ENCODE data around the gene ZSCAN12. TPM values are rescaled to one million over a fixed set of nuclear protein-coding genes. Genes with fewer than 3 reads are reported as not detected.
"Not testable (repeated sequence)": the region's sequence is repeated elsewhere in the genome, so short reads cannot be mapped to it uniquely, and the experiment has no call there.

The ZSCAN12 gene
- total RNA-seq, 4 donors from 2014 or later = 1.2 to 3.2 (median 2.3) TPM

DNA sequence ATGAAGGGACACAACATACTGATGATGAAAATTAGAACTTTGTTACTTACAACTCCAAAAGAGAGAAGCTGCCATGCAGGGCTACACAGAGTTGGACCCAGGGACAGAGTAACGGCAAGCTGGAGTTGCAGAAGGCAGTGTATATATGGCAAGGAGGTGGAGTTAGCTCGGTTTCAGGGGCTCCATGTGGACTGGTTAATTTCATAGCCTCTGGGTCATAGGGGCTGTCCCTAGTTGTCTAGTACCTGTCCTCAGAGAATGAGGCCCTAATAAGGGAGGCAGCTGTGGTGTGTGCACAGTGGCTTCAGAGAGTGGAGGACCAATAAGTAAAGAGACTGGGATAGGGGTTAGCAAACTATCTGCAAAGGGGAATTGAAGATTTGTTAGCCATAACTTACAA is 7.9 kb upstream of the ZSCAN12 start:
- WGBS = 55% methylated on average over 2 of the region's 2 CpGs
- DNase-seq (ENCODE audit: low spot score in 2 of 2) = no peak

DNA sequence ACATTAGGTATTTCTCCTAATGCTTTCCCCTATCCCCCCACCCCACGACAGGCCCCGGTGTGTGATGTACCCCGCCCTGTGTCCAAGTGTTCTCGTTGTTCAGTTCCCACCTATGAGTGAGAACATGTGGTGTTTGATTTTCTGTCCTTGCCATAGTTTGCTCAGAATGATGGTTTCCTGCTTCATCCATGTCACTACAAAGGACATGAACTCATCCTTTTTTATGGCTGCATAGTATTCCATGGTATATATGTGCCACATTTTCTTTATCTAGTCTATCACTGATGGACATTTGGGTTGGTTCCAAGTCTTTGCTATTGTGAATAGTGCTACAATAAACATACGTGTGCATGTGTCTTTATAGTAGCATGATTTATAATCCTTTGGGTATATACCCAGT is 4.4 kb upstream of the ZSCAN12 start:
- H3K27ac ChIP-seq; DNase-seq (ENCODE audit: low spot score in 2 of 2); H3K4me1 ChIP-seq; H3K4me3 ChIP-seq; H3K36me3 ChIP-seq; H3K9me3 ChIP-seq: not testable (repeated sequence)
- H3K27me3 ChIP-seq = peaks cover 23% of the 10 kb centered on the region
- WGBS = 95% methylated on average over 5 of the region's 5 CpGs

More for the DNA sequence above, 7.9 kb upstream of the ZSCAN12 start:
- Histone ChIP-seq H3K36me3 (no peaks in the 10 kb centered on the region), H3K27ac (no peak overlapping the region), H3K4me1 (no peaks in the 10 kb centered on the region), H3K27me3 (peaks cover 29% of the 10 kb centered on the region), H3K4me3 (no peak overlapping the region), H3K9me3 (no peaks in the 10 kb centered on the region)
- TF ChIP-seq EP300 (IDR thresholded peaks at IDR 0.05) = no peak
- TF ChIP-seq POLR2AphosphoS5 (IDR thresholded peaks at IDR 0.05) = no peak
- TF ChIP-seq, protein P1, sequence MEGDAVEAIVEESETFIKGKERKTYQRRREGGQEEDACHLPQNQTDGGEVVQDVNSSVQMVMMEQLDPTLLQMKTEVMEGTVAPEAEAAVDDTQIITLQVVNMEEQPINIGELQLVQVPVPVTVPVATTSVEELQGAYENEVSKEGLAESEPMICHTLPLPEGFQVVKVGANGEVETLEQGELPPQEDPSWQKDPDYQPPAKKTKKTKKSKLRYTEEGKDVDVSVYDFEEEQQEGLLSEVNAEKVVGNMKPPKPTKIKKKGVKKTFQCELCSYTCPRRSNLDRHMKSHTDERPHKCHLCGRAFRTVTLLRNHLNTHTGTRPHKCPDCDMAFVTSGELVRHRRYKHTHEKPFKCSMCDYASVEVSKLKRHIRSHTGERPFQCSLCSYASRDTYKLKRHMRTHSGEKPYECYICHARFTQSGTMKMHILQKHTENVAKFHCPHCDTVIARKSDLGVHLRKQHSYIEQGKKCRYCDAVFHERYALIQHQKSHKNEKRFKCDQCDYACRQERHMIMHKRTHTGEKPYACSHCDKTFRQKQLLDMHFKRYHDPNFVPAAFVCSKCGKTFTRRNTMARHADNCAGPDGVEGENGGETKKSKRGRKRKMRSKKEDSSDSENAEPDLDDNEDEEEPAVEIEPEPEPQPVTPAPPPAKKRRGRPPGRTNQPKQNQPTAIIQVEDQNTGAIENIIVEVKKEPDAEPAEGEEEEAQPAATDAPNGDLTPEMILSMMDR (IDR thresholded peaks at IDR 0.05) = no peak
- TF ChIP-seq POLR2A (IDR thresholded peaks at IDR 0.05) = no peak

DNA sequence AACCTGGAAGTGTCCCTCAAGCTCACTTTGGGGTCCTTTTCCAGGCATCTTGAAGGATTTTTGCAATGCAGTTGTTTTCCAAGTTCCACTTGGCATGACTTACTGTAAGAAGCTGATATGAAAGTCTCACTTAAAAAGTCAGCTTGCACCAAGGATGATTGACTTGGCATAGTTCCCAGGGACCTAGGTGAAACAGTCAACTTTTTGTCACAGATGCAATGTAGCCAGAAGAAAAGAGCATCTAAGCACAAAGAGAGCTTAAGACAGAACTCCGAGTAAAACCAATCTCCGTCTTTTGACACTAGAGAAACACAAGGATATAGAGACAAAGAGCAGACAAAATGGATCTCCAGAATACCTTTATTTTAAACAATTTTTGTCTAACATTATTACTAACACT is 2.6 kb upstream of the ZSCAN12 start:
- Histone ChIP-seq H3K4me1 (peaks cover 18% of the 10 kb centered on the region), H3K9me3 (no peaks in the 10 kb centered on the region), H3K27me3 (peaks cover 19% of the 10 kb centered on the region), H3K4me3 (no peak overlapping the region), H3K36me3 (no peaks in the 10 kb centered on the region), H3K27ac (no peak overlapping the region)
- DNase-seq (ENCODE audit: low spot score in 2 of 2) = no peak
- no peak for TF ChIP-seq POLR2AphosphoS5 (IDR thresholded peaks at IDR 0.05)
- TF ChIP-seq, protein P1 (IDR thresholded peaks at IDR 0.05) = no peak
- no peak for TF ChIP-seq POLR2A (IDR thresholded peaks at IDR 0.05)
- no peak for TF ChIP-seq EP300 (IDR thresholded peaks at IDR 0.05)
- 88% methylated on average over 2 of the region's 2 CpGs for WGBS

DNA sequence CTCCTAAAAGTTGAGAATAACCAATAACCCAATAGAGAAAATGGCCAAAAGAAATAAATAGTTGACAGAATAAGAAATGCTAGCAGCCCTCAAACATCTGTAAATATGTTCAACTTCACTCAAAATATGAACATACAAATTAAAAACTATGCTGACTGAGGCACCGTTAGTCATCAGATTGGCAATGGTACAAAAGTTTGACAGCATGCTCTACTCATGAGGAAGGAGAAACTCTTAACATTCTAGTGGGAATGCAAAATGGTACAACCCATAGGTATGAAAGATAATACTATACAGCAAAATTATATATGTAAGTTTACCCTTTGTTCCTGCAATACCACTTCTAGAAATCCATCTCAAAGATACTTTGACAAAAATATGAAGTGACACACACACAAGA is 1.6 kb upstream of the ZSCAN12 start:
- Histone ChIP-seq H3K4me1 (peaks cover 21% of the 10 kb centered on the region), H3K36me3 (peaks cover 4% of the 10 kb centered on the region), H3K9me3 (no peaks in the 10 kb centered on the region), H3K4me3 (no peak overlapping the region), H3K27me3 (peaks cover 19% of the 10 kb centered on the region), H3K27ac (no peak overlapping the region)
- 29% methylated on average over 1 of the region's 1 CpG for WGBS
- TF ChIP-seq, protein P1 (IDR thresholded peaks at IDR 0.05) = no peak
- TF ChIP-seq POLR2A (IDR thresholded peaks at IDR 0.05) (no peak), EP300 (IDR thresholded peaks at IDR 0.05) (no peak), POLR2AphosphoS5 (IDR thresholded peaks at IDR 0.05) (no peak)
- no peak for DNase-seq (ENCODE audit: low spot score in 2 of 2)

DNA sequence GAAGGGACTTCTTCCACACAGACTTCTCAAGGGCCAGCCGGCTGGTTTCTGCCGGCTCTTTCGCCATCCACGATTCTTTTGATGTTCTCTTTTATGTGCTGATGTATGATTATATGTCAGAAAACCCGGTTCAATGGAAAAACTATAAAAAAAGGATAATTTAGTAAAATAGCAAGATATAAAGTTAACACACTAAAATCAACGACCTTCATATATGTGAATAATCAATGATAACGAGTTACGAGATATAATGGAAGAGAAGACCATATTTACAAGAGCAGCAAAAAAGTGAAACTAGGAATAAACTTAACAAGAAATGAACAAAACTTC is 540 bp upstream of the ZSCAN12 start:
- 32% methylated on average over 8 of the region's 8 CpGs for WGBS
- H3K36me3 ChIP-seq = peaks cover 4% of the 10 kb centered on the region
- peak overlapping the region; percentile 58 for H3K4me3 ChIP-seq

DNA sequence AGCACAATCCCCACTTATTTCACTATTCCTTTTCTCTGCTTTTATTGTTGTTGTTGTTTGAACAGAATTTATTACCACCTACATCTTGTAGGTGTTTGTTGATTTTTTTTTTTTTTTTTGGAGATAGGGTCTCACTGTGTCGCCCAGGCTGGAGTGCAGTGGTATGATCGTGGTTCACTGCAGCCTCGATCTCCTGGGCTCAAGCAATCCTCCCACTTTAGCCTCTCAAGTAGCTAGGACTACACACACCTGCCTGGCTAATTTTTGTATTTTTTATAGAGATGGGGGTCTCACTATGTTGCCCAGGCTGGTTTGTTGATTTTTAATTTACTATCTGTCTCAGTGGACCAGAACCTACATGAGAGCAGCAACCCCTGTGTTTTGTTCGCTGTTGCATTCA is 3.6 kb downstream of the ZSCAN12 start:
- no peaks in the 10 kb centered on the region for H3K9me3 ChIP-seq
- no peak for DNase-seq (ENCODE audit: low spot score in 2 of 2)
- no peak overlapping the region for H3K4me3 ChIP-seq
- no peaks in the 10 kb centered on the region for H3K27me3 ChIP-seq
- TF ChIP-seq POLR2AphosphoS5 (IDR thresholded peaks at IDR 0.05) (no peak), POLR2A (IDR thresholded peaks at IDR 0.05) (no peak), EP300 (IDR thresholded peaks at IDR 0.05) (no peak)
- TF ChIP-seq, protein P1 (IDR thresholded peaks at IDR 0.05) = no peak
- H3K27ac ChIP-seq = no peak overlapping the region
- H3K36me3 ChIP-seq = peaks cover 24% of the 10 kb centered on the region
- 98% methylated on average over 4 of the region's 4 CpGs for WGBS
- H3K4me1 ChIP-seq = peaks cover 21% of the 10 kb centered on the region

More for the DNA sequence above, 540 bp upstream of the ZSCAN12 start:
- Histone ChIP-seq H3K9me3 (no peaks in the 10 kb centered on the region), H3K4me1 (peaks cover 21% of the 10 kb centered on the region), H3K27ac (no peak overlapping the region), H3K27me3 (peaks cover 16% of the 10 kb centered on the region)
- no peak for DNase-seq (ENCODE audit: low spot score in 2 of 2)
- TF ChIP-seq POLR2A (IDR thresholded peaks at IDR 0.05) (no peak), EP300 (IDR thresholded peaks at IDR 0.05) (no peak)

Measured in suprapubic skin (tissue), 4 donors.